ENCODE measurements around the gene F10. TPM values are rescaled to one million over a fixed set of nuclear protein-coding genes. Genes with fewer than 3 reads are reported as not detected.

Gene F10
- total and polyA plus RNA-seq, 2 experiments from 2014 or later = 0.76 to 1.6 TPM

DNA sequence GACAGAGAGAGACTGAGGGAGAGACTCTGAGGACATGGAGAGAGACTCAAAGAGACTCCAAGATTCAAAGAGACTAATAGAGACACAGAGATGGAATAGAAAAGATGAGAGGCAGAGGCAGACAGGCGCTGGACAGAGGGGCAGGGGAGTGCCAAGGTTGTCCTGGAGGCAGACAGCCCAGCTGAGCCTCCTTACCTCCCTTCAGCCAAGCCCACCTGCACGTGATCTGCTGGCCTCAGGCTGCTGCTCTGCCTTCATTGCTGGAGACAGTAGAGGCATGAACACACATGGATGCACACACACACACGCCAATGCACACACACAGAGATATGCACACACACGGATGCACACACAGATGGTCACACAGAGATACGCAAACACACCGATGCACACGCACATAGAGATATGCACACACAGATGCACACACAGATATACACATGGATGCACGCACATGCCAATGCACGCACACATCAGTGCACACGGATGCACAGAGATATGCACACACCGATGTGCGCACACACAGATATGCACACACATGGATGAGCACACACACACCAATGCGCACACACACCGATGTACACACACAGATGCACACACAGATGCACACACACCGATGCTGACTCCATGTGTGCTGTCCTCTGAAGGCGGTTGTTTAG lies 3.3 kb upstream of the F10 start:
- Histone ChIP-seq H3K36me3 (ENCODE audit: insufficient read depth) (no peaks in the 10 kb centered on the region), H3K27ac (ENCODE audit: low read depth) (no peak overlapping the region), H3K79me2 (replicated peaks; ENCODE audit: insufficient read depth) (no peaks in the 10 kb centered on the region), H4K20me1 (replicated peaks; ENCODE audit: insufficient read depth) (no peaks in the 10 kb centered on the region), H3F3A (replicated peaks; ENCODE audit: low read depth) (no peaks in the 10 kb centered on the region), H3K4me3 (no peak overlapping the region), H2AFZ (no peak overlapping the region), H3K9me2 (ENCODE audit: insufficient read depth) (no peaks in the 10 kb centered on the region), H3K4me2 (no peak overlapping the region), H3K27me3 (ENCODE audit: insufficient read depth) (no peaks in the 10 kb centered on the region), H3K4me1 (ENCODE audit: insufficient read depth) (no peaks in the 10 kb centered on the region)
- H3K9me3 Mint-ChIP-seq = no peaks in the 10 kb centered on the region
- no peak overlapping the region for H3K4me3 Mint-ChIP-seq
- ATAC-seq (no peak), DNase-seq (ENCODE audit: low spot score) (no peak)
- H3K36me3 Mint-ChIP-seq (ENCODE audit: low read depth) = no peaks in the 10 kb centered on the region; the same call in 2 of the 3 replicates
- no peak for TF ChIP-seq ZNF331 (CRISPR knock-in tag; IDR thresholded peaks at IDR 0.05; ENCODE audit: low read depth)
- TF ChIP-seq, protein P1, sequence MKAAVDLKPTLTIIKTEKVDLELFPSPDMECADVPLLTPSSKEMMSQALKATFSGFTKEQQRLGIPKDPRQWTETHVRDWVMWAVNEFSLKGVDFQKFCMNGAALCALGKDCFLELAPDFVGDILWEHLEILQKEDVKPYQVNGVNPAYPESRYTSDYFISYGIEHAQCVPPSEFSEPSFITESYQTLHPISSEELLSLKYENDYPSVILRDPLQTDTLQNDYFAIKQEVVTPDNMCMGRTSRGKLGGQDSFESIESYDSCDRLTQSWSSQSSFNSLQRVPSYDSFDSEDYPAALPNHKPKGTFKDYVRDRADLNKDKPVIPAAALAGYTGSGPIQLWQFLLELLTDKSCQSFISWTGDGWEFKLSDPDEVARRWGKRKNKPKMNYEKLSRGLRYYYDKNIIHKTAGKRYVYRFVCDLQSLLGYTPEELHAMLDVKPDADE (IDR thresholded peaks at IDR 0.05) = no peak
- TF ChIP-seq ZNF114 (CRISPR knock-in tag; IDR thresholded peaks at IDR 0.05) = no peak
- TF ChIP-seq STAT1 (IDR thresholded peaks at IDR 0.05; ENCODE audit: unreplicated experiment) = no peak
- TF ChIP-seq ZNF462 (CRISPR knock-in tag; IDR thresholded peaks at IDR 0.05) = no peak
- no peak for TF ChIP-seq CTCF (conservative IDR thresholded peaks at IDR 0.05; ENCODE audit: low read depth in 2 of 2)
- TF ChIP-seq POLR2AphosphoS5 (IDR thresholded peaks at IDR 0.05; ENCODE audit: low read depth) = no peak
- TF ChIP-seq, protein P2, sequence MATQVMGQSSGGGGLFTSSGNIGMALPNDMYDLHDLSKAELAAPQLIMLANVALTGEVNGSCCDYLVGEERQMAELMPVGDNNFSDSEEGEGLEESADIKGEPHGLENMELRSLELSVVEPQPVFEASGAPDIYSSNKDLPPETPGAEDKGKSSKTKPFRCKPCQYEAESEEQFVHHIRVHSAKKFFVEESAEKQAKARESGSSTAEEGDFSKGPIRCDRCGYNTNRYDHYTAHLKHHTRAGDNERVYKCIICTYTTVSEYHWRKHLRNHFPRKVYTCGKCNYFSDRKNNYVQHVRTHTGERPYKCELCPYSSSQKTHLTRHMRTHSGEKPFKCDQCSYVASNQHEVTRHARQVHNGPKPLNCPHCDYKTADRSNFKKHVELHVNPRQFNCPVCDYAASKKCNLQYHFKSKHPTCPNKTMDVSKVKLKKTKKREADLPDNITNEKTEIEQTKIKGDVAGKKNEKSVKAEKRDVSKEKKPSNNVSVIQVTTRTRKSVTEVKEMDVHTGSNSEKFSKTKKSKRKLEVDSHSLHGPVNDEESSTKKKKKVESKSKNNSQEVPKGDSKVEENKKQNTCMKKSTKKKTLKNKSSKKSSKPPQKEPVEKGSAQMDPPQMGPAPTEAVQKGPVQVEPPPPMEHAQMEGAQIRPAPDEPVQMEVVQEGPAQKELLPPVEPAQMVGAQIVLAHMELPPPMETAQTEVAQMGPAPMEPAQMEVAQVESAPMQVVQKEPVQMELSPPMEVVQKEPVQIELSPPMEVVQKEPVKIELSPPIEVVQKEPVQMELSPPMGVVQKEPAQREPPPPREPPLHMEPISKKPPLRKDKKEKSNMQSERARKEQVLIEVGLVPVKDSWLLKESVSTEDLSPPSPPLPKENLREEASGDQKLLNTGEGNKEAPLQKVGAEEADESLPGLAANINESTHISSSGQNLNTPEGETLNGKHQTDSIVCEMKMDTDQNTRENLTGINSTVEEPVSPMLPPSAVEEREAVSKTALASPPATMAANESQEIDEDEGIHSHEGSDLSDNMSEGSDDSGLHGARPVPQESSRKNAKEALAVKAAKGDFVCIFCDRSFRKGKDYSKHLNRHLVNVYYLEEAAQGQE (IDR thresholded peaks at IDR 0.05; ENCODE audit: unreplicated experiment) = no peak
- no peak for TF ChIP-seq EZH2 (IDR thresholded peaks at IDR 0.05; ENCODE audit: low read depth, unreplicated experiment)
- TF ChIP-seq EZH2phosphoT487 (IDR thresholded peaks at IDR 0.05; ENCODE audit: unreplicated experiment) = no peak
- no peak for TF ChIP-seq JUNB (IDR thresholded peaks at IDR 0.05; ENCODE audit: unreplicated experiment)
- no peak for TF ChIP-seq CREB1 (CRISPR knock-in tag; IDR thresholded peaks at IDR 0.05; ENCODE audit: low read depth)
- no peak for TF ChIP-seq NANOG (IDR thresholded peaks at IDR 0.05; ENCODE audit: borderline replicate concordance)
- no peak overlapping the region for H3K27ac Mint-ChIP-seq
- peaks cover 15% of the 10 kb centered on the region for H3K27me3 Mint-ChIP-seq (ENCODE audit: insufficient read depth, low read depth, poor library complexity)
- H3K4me1 Mint-ChIP-seq = peaks cover 11% of the 10 kb centered on the region

Data from GM23338 (cell line).